GM18868 (cell line): Measurements from ENCODE around the gene MAP4K2.

Experiments
- ATAC-seq: cut with Tn5 transposase; IDR thresholded peaks from one replicate; pipeline ENCODE4 v1.9.1; 2021; ENCODE audit warnings: mild to moderate bottlenecking, moderate library complexity; ENCODE audit not compliant: unreplicated experiment

The MAP4K2 gene

GRCh38 chr11:64792482-64792881 lies 10.5 kb downstream of the MAP4K2 start:
- ATAC-seq = no peak

- no peak for ATAC-seq
These were observed 11.2 kb downstream of the MAP4K2 start for GRCh38 chr11:64791781-64792291.

- no peak for ATAC-seq
These were observed 12.6 kb downstream of the MAP4K2 start for GRCh38 chr11:64790205-64791095.

GRCh38 chr11:64789331-64790204 lies 13.4 kb downstream of the MAP4K2 start:
- ATAC-seq = no peak

GRCh38 chr11:64788321-64789215 lies 14.4 kb downstream of the MAP4K2 start:
- no peak for ATAC-seq

- no peak for ATAC-seq
These were observed 15.3 kb downstream of the MAP4K2 start for GRCh38 chr11:64787526-64788320.

GRCh38 chr11:64786308-64786707 lies 16.7 kb downstream of the MAP4K2 start:
- no peak for ATAC-seq

- no peak for ATAC-seq
These were observed 18.0 kb downstream of the MAP4K2 start for GRCh38 chr11:64784813-64785581.

GRCh38 chr11:64778473-64779298 lies 24.3 kb downstream of the MAP4K2 start, which contains the start of gene SF1:
TSS of gene SF1 (minus strand) at chr11:64778542. CDS start at chr11:64778392, 150 bp downstream.
- ATAC-seq = peak; percentile 79

GRCh38 chr11:64778223-64778472 lies 24.9 kb downstream of the MAP4K2 start:
- peak; percentile 17 for ATAC-seq

GRCh38 chr11:64777449-64778222 lies 25.4 kb downstream of the MAP4K2 start:
- ATAC-seq = no peak

- ATAC-seq = no peak
These were observed 26.1 kb downstream of the MAP4K2 start for GRCh38 chr11:64776875-64777274.

- no peak for ATAC-seq
These were observed 26.6 kb downstream of the MAP4K2 start for GRCh38 chr11:64776425-64776824.

GRCh38 chr11:64774144-64774543 lies 28.9 kb downstream of the MAP4K2 start:
- no peak for ATAC-seq

- no peak for ATAC-seq
These were observed 30.6 kb downstream of the MAP4K2 start for GRCh38 chr11:64772303-64773018.

GRCh38 chr11:64771861-64772260 lies 31.2 kb downstream of the MAP4K2 start:
- ATAC-seq = no peak

GRCh38 chr11:64770120-64770519 lies 32.9 kb downstream of the MAP4K2 start:
- ATAC-seq = no peak
